Measurements from ENCODE around the gene CAPZA1. TPM values are rescaled to one million over a fixed set of nuclear protein-coding genes. Genes with fewer than 3 reads are reported as not detected.

The CAPZA1 gene
- total RNA-seq, 1 experiment from 2014 or later = 273 TPM

DNA sequence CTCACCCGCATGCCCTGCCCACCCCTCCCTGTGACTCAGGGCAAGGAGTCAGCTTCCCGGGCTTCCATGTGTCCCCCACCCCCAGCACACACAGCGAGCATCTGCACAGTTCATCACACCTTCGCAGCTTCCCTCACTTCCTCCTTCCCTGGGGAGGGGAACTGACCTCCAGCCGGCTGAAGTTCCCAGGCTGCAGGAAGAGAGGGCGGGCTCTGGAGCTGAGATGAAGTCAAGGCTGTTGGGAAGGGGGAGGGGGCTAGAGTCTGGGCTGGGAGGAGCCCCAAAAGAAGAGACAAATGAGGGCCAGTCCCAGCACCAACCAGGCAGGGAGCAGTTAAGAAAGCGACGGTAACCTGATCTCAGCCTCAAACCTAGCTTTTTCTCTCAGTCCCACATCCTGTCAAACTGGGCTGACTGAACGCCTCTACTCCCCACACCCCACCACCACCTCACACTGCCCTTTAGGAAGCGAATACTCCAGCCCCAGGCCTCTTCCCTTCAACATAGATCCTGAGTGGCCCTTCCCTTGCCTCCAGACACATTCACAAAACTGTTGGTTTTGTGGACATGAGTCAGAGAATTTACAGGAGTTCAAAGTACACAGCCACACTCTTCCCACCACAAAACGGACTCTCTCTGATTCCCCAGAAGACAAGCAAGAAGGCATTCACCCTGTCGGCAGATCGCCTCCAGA is 85.4 kb downstream of the CAPZA1 start:
- POLR2A ChIA-PET (ENCODE audit: unreplicated experiment) = interaction anchor here (0.6 to 1.4 kb wide), 2 partner anchors 31 to 142 kb away, joined by 4 read pairs; partner anchors contain the start of gene MOV10
- CTCF ChIA-PET = interaction anchor here (0.5 to 1.3 kb wide), 5 partner anchors 23 to 434 kb away, joined by 3 to 5 read pairs (median 4); no protein-coding TSS in a partner anchor
- H3K79me2 ChIP-seq (ENCODE audit: low read length) = peaks cover 49% of the 10 kb centered on the region
- no peaks in the 10 kb centered on the region for H3K9me3 ChIP-seq (ENCODE audit: low read length)
- peaks cover 3% of the 10 kb centered on the region for H3F3A ChIP-seq (ENCODE audit: low read length, unreplicated experiment)
- H3K4me2 ChIP-seq (ENCODE audit: low read length) = peak overlapping the region; percentile 98
- peaks cover 60% of the 10 kb centered on the region for H3K4me1 ChIP-seq (ENCODE audit: insufficient read depth, low read length)
- ATAC-seq (peak; percentile 60), DNase-seq (peak; percentile 97)
- intact Hi-C loops (cut with micrococcal nuclease) = loop anchor here (1.0 to 5.0 kb wide), 2 partner anchors 203 to 314 kb away; no protein-coding TSS in a partner anchor
- H3K9me2 ChIP-seq (replicated peaks; ENCODE audit: low read length) = no peaks in the 10 kb centered on the region
- H3K36me3 ChIP-seq (ENCODE audit: low read depth, low read length) = peaks cover 10% of the 10 kb centered on the region; the same call in 1 of the 2 replicates
- H4K20me1 ChIP-seq (ENCODE audit: low read length) = no peaks in the 10 kb centered on the region
- no peak overlapping the region for H2AFZ ChIP-seq (ENCODE audit: low read length)
- peak overlapping the region; percentile 97 for H3K27ac ChIP-seq (ENCODE audit: low read length)
- peak overlapping the region; percentile 97 for H3K9ac ChIP-seq (ENCODE audit: low read length)
- TF ChIP-seq, protein P1, sequence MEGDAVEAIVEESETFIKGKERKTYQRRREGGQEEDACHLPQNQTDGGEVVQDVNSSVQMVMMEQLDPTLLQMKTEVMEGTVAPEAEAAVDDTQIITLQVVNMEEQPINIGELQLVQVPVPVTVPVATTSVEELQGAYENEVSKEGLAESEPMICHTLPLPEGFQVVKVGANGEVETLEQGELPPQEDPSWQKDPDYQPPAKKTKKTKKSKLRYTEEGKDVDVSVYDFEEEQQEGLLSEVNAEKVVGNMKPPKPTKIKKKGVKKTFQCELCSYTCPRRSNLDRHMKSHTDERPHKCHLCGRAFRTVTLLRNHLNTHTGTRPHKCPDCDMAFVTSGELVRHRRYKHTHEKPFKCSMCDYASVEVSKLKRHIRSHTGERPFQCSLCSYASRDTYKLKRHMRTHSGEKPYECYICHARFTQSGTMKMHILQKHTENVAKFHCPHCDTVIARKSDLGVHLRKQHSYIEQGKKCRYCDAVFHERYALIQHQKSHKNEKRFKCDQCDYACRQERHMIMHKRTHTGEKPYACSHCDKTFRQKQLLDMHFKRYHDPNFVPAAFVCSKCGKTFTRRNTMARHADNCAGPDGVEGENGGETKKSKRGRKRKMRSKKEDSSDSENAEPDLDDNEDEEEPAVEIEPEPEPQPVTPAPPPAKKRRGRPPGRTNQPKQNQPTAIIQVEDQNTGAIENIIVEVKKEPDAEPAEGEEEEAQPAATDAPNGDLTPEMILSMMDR (conservative IDR thresholded peaks at IDR 0.05; ENCODE audit: low read depth, low read length) = no peak
- no peak for TF ChIP-seq EZH2phosphoT487 (IDR thresholded peaks at IDR 0.05; ENCODE audit: borderline replicate concordance, low read length)
- no peak for TF ChIP-seq EZH2 (IDR thresholded peaks at IDR 0.05; ENCODE audit: low read length, unreplicated experiment)
- no TSS peak for BruUV-seq (replicated peaks)
- no peaks in the 10 kb centered on the region for H3K27me3 ChIP-seq (ENCODE audit: low read length)
- H3K4me3 ChIP-seq (ENCODE audit: low read length) = peak overlapping the region; percentile 97

DNA sequence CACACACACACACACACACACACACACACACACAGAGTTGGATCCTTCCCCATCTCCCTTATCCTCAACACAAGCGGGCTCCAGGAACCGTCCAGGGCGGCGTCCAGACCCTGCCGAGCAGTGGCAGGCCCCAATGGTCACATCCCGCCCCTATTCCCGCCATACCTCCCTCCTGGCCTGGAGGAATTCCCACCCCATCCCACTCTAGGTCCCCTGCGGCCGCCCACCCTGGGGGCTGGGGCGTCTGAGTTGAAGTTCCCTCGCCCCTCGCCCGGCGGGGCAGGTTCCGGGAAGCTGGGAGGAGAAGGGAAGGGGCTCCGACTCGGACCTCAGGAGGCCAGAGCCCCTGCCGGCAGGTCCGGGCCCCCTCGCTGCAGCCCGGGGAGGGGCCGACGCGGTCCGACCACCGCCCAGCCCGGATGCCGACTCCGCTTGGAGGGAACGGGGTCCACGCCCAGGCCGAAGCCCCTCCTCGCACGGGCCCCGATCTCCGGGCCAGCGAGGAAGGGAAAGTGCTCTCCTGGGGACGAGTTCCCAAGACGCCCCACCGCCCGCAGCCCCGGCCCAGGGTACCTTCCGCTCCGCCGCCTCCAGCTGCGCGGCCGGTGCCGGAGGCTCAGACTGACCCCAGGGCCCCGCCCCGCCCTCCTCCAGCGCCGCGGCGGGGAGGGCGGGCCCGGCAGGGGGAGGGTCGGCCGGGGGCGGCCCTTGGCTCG is 87.0 kb downstream of the CAPZA1 start, which contains the start of gene RHOC:
Gene RHOC (minus strand): TSS at position 623 of the 716 bp plus-strand sequence. CDS start 3,328 bp downstream, outside the sequence.
- DNase-seq (peak; percentile 76), ATAC-seq (peak; percentile 49)
- Histone ChIP-seq H3K9me3 (ENCODE audit: low read length) (no peaks in the 10 kb centered on the region), H3K27ac (ENCODE audit: low read length) (peak within 1 kb of the TSS; percentile 97), H3K9ac (ENCODE audit: low read length) (peak within 1 kb of the TSS; percentile 97), H3K36me3 (ENCODE audit: low read depth, low read length) (peaks cover 10% of the 10 kb centered on the region; the same call in 1 of the 2 replicates), H3K4me3 (ENCODE audit: low read length) (peak within 1 kb of the TSS; percentile 97), H3K4me1 (ENCODE audit: insufficient read depth, low read length) (peaks cover 45% of the 10 kb centered on the region), H3K9me2 (replicated peaks; ENCODE audit: low read length) (no peaks in the 10 kb centered on the region), H2AFZ (ENCODE audit: low read length) (peak within 1 kb of the TSS; percentile 90), H3F3A (ENCODE audit: low read length, unreplicated experiment) (peaks cover 3% of the 10 kb centered on the region), H3K4me2 (ENCODE audit: low read length) (peak within 1 kb of the TSS; percentile 98), H4K20me1 (ENCODE audit: low read length) (no peaks in the 10 kb centered on the region), H3K27me3 (ENCODE audit: low read length) (no peaks in the 10 kb centered on the region), H3K79me2 (ENCODE audit: low read length) (peaks cover 46% of the 10 kb centered on the region)
- CTCF ChIA-PET = interaction anchor here (0.7 to 1.0 kb wide), 2 partner anchors 33 to 205 kb away, joined by 4 read pairs; no protein-coding TSS in a partner anchor
- BruUV-seq (replicated peaks) = no TSS peak
- POLR2A ChIA-PET (ENCODE audit: unreplicated experiment) = no interaction called here
- intact Hi-C loops (cut with micrococcal nuclease) = loop anchor here (1.0 to 5.0 kb wide), 4 partner anchors 32 to 240 kb away; partner anchors contain the start of genes CAPZA1, MOV10 and ST7L
- no peak for TF ChIP-seq EZH2phosphoT487 (IDR thresholded peaks at IDR 0.05; ENCODE audit: borderline replicate concordance, low read length)
- TF ChIP-seq, protein P1 (conservative IDR thresholded peaks at IDR 0.05; ENCODE audit: low read depth, low read length) = no peak
- no peak for TF ChIP-seq EZH2 (IDR thresholded peaks at IDR 0.05; ENCODE audit: low read length, unreplicated experiment)

Measured in PC-3 (cell line).